Measurements from ENCODE around the gene PPP1R2B.

Gene PPP1R2B

DNA sequence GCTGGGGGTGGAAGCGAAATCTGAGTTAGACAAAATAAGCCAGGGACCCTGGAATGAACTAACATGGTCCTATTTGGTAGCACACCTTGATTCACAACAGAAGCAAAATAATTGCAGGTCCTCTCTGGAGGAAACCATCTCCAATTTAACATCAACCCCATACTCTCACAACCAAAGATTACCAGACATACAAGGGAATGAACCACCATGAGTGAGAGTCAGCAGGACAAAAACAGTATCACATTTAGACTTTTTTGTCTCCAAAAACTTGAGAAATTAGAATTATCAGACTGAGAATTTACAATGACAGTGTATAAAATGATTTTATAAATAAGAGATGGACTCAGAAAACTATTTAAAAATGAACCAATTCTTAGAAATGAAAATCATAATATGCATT, 21.1 kb downstream of the PPP1R2B start:
- no peaks in the 10 kb centered on the region for H3K27me3 ChIP-seq (ENCODE audit: control insufficient read depth, insufficient read depth, low read length)
- no peak overlapping the region for H3K27ac ChIP-seq (ENCODE audit: low read depth, low read length)
- no peak overlapping the region for H3K9ac ChIP-seq (ENCODE audit: low read length)
- no peak overlapping the region for H3K4me3 ChIP-seq (ENCODE audit: low read depth, low read length)
- H3K4me1 ChIP-seq (ENCODE audit: control insufficient read depth, insufficient read depth, low read length) = no peaks in the 10 kb centered on the region
- H3K36me3 ChIP-seq (ENCODE audit: control insufficient read depth, insufficient read depth, low read length) = no peaks in the 10 kb centered on the region
- H3K9me3 ChIP-seq (ENCODE audit: control insufficient read depth, insufficient read depth, low read depth, low read length) = peaks cover 4% of the 10 kb centered on the region; the same call in 1 of the 2 replicates

DNA sequence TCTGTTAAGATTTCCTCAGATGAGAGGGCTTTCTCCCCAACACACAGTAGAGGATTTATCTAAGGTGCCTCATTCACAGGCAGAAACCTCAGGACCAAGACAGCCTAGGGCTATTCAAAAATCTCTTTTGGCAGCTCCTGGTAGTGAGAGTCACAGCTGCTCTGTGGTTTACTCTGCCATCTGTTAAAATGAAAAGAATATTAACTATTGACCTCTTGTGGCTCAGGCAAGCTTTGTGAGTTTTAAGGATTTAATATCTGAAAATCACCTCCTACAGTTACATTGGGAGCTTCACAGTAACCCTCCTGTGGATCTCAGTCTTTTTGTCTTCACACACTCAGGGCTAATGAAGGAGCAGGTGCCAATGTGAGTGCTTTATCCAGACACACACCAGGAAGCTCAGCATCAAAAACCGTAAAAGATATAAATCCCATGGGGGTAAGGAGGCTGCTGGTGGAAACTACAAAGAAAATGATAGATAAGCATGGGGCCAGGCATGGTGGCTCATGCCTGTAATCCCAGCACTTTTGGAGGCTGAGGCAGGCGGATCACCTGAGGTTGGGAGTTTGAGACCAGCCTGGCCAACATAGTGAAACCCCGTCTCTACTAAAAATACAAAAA, 29.7 kb downstream of the PPP1R2B start:
- Histone ChIP-seq H3K27ac (ENCODE audit: low read depth, low read length) (no peak overlapping the region), H3K9me3 (ENCODE audit: control insufficient read depth, insufficient read depth, low read depth, low read length) (no peaks in the 10 kb centered on the region), H3K4me1 (ENCODE audit: control insufficient read depth, insufficient read depth, low read length) (no peaks in the 10 kb centered on the region), H3K27me3 (ENCODE audit: control insufficient read depth, insufficient read depth, low read length) (no peaks in the 10 kb centered on the region), H3K4me3 (ENCODE audit: low read depth, low read length) (no peak overlapping the region), H3K36me3 (ENCODE audit: control insufficient read depth, insufficient read depth, low read length) (no peaks in the 10 kb centered on the region), H3K9ac (ENCODE audit: low read length) (no peak overlapping the region)

- H3K4me1 ChIP-seq (ENCODE audit: control insufficient read depth, insufficient read depth, low read length) = no peaks in the 10 kb centered on the region
- H3K4me3 ChIP-seq (ENCODE audit: low read depth, low read length) = no peak overlapping the region
- H3K27ac ChIP-seq (ENCODE audit: low read depth, low read length) = no peak overlapping the region
- no peaks in the 10 kb centered on the region for H3K27me3 ChIP-seq (ENCODE audit: control insufficient read depth, insufficient read depth, low read length)
- H3K36me3 ChIP-seq (ENCODE audit: control insufficient read depth, insufficient read depth, low read length) = no peaks in the 10 kb centered on the region
- H3K9ac ChIP-seq (ENCODE audit: low read length) = no peak overlapping the region
- no peaks in the 10 kb centered on the region for H3K9me3 ChIP-seq (ENCODE audit: control insufficient read depth, insufficient read depth, low read depth, low read length)
Measured at GRCh38 chr5:156883316-156883875, 33.3 kb downstream of the PPP1R2B start.

- Histone ChIP-seq H3K9me3 (ENCODE audit: control insufficient read depth, insufficient read depth, low read depth, low read length) (no peaks in the 10 kb centered on the region), H3K9ac (ENCODE audit: low read length) (no peak overlapping the region), H3K27me3 (ENCODE audit: control insufficient read depth, insufficient read depth, low read length) (no peaks in the 10 kb centered on the region), H3K27ac (ENCODE audit: low read depth, low read length) (no peak overlapping the region), H3K4me3 (ENCODE audit: low read depth, low read length) (no peak overlapping the region), H3K36me3 (ENCODE audit: control insufficient read depth, insufficient read depth, low read length) (no peaks in the 10 kb centered on the region), H3K4me1 (ENCODE audit: control insufficient read depth, insufficient read depth, low read length) (0 out of 2 replicates have a peak, but pooled peaks cover 4% of the 10 kb centered on the region)
Measured at GRCh38 chr5:156888520-156888919, 38.4 kb downstream of the PPP1R2B start.

- Histone ChIP-seq H3K4me1 (ENCODE audit: control insufficient read depth, insufficient read depth, low read length) (0 out of 2 replicates have a peak, but pooled peaks cover 4% of the 10 kb centered on the region), H3K27me3 (ENCODE audit: control insufficient read depth, insufficient read depth, low read length) (no peaks in the 10 kb centered on the region), H3K4me3 (ENCODE audit: low read depth, low read length) (no peak overlapping the region), H3K36me3 (ENCODE audit: control insufficient read depth, insufficient read depth, low read length) (no peaks in the 10 kb centered on the region), H3K27ac (ENCODE audit: low read depth, low read length) (no peak overlapping the region), H3K9ac (ENCODE audit: low read length) (no peak overlapping the region), H3K9me3 (ENCODE audit: control insufficient read depth, insufficient read depth, low read depth, low read length) (no peaks in the 10 kb centered on the region)
Measured at GRCh38 chr5:156892223-156892622, 42.1 kb downstream of the PPP1R2B start.

DNA sequence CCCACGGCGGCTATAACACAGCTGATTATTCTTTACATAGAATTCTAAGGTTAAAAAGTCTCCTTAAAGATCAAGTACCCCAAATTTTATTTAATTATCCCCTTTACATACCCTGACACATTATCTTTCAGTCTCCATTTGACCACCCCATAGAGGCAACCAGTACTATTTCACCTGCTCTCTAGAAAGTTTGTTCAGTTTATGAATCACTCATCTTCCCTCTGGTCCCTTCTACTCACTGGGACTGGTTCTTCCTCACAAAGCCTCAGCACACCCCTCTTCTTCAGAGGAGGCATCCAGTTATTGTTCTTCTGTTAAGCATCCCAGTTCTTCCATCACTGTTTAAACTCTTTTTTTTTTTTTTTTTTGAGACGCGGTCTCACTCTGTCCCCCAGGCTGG, 42.8 kb downstream of the PPP1R2B start:
- Histone ChIP-seq H3K9ac (ENCODE audit: low read length) (no peak overlapping the region), H3K36me3 (ENCODE audit: control insufficient read depth, insufficient read depth, low read length) (no peaks in the 10 kb centered on the region), H3K4me3 (ENCODE audit: low read depth, low read length) (no peak overlapping the region), H3K9me3 (ENCODE audit: control insufficient read depth, insufficient read depth, low read depth, low read length) (no peaks in the 10 kb centered on the region), H3K4me1 (ENCODE audit: control insufficient read depth, insufficient read depth, low read length) (0 out of 2 replicates have a peak, but pooled peaks cover 4% of the 10 kb centered on the region), H3K27me3 (ENCODE audit: control insufficient read depth, insufficient read depth, low read length) (no peaks in the 10 kb centered on the region), H3K27ac (ENCODE audit: low read depth, low read length) (no peak overlapping the region)

- Histone ChIP-seq H3K36me3 (ENCODE audit: control insufficient read depth, insufficient read depth, low read length) (no peaks in the 10 kb centered on the region), H3K4me3 (ENCODE audit: low read depth, low read length) (no peak overlapping the region), H3K4me1 (ENCODE audit: control insufficient read depth, insufficient read depth, low read length) (0 out of 2 replicates have a peak, but pooled peaks cover 4% of the 10 kb centered on the region), H3K9ac (ENCODE audit: low read length) (no peak overlapping the region), H3K27ac (ENCODE audit: low read depth, low read length) (no peak overlapping the region), H3K27me3 (ENCODE audit: control insufficient read depth, insufficient read depth, low read length) (no peaks in the 10 kb centered on the region), H3K9me3 (ENCODE audit: control insufficient read depth, insufficient read depth, low read depth, low read length) (no peaks in the 10 kb centered on the region)
Measured at GRCh38 chr5:156893517-156893916, 43.4 kb downstream of the PPP1R2B start.

DNA sequence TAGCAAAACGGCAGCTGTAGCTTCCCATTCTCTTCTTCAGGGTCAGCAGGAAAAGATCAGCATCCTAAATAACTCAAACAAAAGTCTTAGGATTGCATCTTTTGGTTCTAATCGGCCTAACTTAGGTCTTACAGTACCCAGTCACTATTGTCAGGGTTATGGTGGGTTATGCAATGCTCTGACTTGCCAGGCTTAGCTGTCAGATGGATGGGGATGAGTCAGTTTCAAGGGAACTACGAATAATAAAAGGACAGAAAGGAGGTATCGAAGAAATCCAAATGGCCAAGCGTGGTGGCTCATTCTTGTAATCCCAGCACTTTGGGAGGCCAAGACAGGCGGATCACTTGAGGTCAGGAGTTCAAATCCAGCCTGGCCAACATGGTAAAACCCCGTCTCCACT, 46.5 kb downstream of the PPP1R2B start:
- H3K27ac ChIP-seq (ENCODE audit: low read depth, low read length) = no peak overlapping the region
- no peaks in the 10 kb centered on the region for H3K27me3 ChIP-seq (ENCODE audit: control insufficient read depth, insufficient read depth, low read length)
- H3K9ac ChIP-seq (ENCODE audit: low read length) = no peak overlapping the region
- peaks cover 2% of the 10 kb centered on the region; the same call in 1 of the 2 replicates for H3K9me3 ChIP-seq (ENCODE audit: control insufficient read depth, insufficient read depth, low read depth, low read length)
- H3K4me3 ChIP-seq (ENCODE audit: low read depth, low read length) = no peak overlapping the region
- 0 out of 2 replicates have a peak, but pooled peaks cover 4% of the 10 kb centered on the region for H3K4me1 ChIP-seq (ENCODE audit: control insufficient read depth, insufficient read depth, low read length)
- H3K36me3 ChIP-seq (ENCODE audit: control insufficient read depth, insufficient read depth, low read length) = no peaks in the 10 kb centered on the region

Measured in HUES6 (cell line).